Fibroblast of upper back skin (primary cell): ENCODE results near the gene ZNF41.

Experiments
- DNase-seq: peaks from one replicate; pipeline ENCODE4 v3.0.0-alpha.2; 2013

ZNF41 gene

GRCh38 chrX:47489507-47490275 lies 6.7 kb upstream of the ZNF41 start:
- DNase-seq, result no peak

GRCh38 chrX:47484885-47485284 lies 1.9 kb upstream of the ZNF41 start:
- DNase-seq, result no peak

- DNase-seq, result peak; percentile 32
These were observed 565 bp upstream of the ZNF41 start for GRCh38 chrX:47483306-47484268.

- no peak for DNase-seq
These were observed 934 bp downstream of the ZNF41 start for GRCh38 chrX:47482065-47482511.

GRCh38 chrX:47481160-47481559 lies 1.9 kb downstream of the ZNF41 start:
- no peak for DNase-seq

- DNase-seq, result no peak
These were observed 2.4 kb downstream of the ZNF41 start for GRCh38 chrX:47480576-47480975.

GRCh38 chrX:47475476-47475875 lies 7.5 kb downstream of the ZNF41 start:
- DNase-seq, result no peak

GRCh38 chrX:47467106-47467505 lies 15.9 kb downstream of the ZNF41 start:
- no peak for DNase-seq

GRCh38 chrX:47460561-47460960 lies 22.5 kb downstream of the ZNF41 start:
- DNase-seq, result no peak

- no peak for DNase-seq
These were observed 24.5 kb downstream of the ZNF41 start for GRCh38 chrX:47458528-47458927.

- no peak for DNase-seq
These were observed 26.9 kb downstream of the ZNF41 start for GRCh38 chrX:47456080-47456479.

GRCh38 chrX:47452112-47452511 lies 30.9 kb downstream of the ZNF41 start:
- no peak for DNase-seq

GRCh38 chrX:47448165-47448806 lies 34.7 kb downstream of the ZNF41 start:
- no peak for DNase-seq

GRCh38 chrX:47447607-47448006 lies 35.4 kb downstream of the ZNF41 start:
- DNase-seq, result no peak

GRCh38 chrX:47446971-47447370 lies 36.1 kb downstream of the ZNF41 start:
- DNase-seq, result no peak

- DNase-seq, result no peak
These were observed 36.6 kb downstream of the ZNF41 start for GRCh38 chrX:47446431-47446830.

GRCh38 chrX:47430925-47431324 lies 52.1 kb downstream of the ZNF41 start:
- DNase-seq, result no peak

- DNase-seq, result no peak
These were observed 60.6 kb downstream of the ZNF41 start for GRCh38 chrX:47422444-47422843.

GRCh38 chrX:47420962-47421361 lies 62.1 kb downstream of the ZNF41 start:
- DNase-seq, result no peak

GRCh38 chrX:47420265-47420664 lies 62.8 kb downstream of the ZNF41 start:
- no peak for DNase-seq

GRCh38 chrX:47413179-47413594 lies 69.8 kb downstream of the ZNF41 start:
- DNase-seq, result no peak
